ENCODE measurements around the gene C16orf95.
"Not testable (repeated sequence)": the region's sequence is repeated elsewhere in the genome, so short reads cannot be mapped to it uniquely, and the experiment has no call there.

C16orf95 gene

DNA sequence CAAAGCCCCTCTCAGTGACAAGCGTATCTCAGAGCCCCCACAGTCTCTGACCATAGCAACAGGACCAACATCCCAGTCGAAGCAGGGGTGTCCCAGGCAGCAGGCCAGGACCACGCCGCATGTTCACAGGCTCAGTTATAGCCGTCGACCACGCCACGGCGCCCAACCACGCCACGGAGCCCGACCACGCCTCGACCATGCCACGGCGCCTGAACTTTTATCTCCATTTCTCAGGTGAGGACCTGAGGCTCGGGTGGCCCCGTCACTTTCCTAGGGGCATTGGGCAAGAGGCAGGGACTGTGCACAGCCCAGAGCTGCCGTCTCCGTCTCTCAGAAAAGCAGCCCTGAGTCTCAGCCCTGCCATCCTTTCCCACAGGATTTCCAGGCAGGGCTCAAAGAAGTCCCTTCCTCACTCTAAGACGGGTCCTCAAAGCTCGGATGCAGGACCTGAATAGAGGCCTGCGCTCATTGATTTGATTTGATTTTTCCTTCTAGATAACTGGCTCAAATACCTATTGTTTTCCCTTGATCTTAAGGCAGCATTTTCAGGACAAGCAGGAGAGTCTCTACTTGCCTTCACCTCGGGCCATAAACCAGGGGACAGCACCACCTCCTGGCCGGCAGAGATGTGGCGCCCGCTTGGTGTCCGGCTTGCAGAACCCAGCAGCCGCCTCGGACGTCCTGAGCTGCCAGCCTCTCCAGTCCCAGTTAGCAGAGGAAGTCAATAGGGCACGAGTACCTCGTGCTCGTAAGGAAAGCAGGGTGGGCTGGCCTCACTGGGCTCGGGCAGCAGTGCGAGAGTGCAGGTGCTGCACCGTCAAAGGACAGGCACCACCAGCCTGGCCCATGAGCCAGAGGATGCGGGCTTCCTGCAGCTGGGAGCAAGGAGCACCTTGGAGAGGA is 38.8 kb downstream of the C16orf95 start:
- in situ Hi-C loops (cut with HindIII; ENCODE audit: low pct_unique_long_range_greater_than_20kb, low sequenced_read_pairs): no loop called here
- DNase-seq (ENCODE audit: low read depth in 1 of 2, low spot score in 1 of 2): peak; percentile 86 to 97
- no peak for TF ChIP-seq JUND (IDR thresholded peaks at IDR 0.05; ENCODE audit: low read depth)

DNA sequence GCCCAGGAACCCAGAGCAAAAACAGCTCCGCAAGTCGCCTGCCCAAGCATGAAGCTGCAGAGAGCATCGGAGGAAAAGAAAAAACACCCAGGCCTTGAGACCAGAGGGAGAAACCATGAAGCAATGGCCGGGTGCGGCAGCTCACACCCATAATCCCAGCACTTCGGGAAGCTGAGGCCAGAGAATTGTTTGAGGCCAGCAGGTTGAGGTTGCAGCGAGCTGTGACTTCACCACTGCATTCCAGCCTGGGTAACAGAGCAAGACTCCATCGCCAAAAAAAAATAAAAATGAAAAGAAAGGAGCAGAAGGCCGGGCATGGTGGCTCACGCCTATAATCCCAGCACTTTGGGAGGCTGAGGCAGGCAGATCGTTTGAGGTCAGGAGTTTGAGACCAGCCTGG is 40.3 kb downstream of the C16orf95 start:
- in situ Hi-C loops (cut with HindIII; ENCODE audit: low pct_unique_long_range_greater_than_20kb, low sequenced_read_pairs): no loop called here
- DNase-seq (ENCODE audit: low read depth in 1 of 2, low spot score in 1 of 2): no peak
- TF ChIP-seq JUND (IDR thresholded peaks at IDR 0.05; ENCODE audit: low read depth): no peak

DNA sequence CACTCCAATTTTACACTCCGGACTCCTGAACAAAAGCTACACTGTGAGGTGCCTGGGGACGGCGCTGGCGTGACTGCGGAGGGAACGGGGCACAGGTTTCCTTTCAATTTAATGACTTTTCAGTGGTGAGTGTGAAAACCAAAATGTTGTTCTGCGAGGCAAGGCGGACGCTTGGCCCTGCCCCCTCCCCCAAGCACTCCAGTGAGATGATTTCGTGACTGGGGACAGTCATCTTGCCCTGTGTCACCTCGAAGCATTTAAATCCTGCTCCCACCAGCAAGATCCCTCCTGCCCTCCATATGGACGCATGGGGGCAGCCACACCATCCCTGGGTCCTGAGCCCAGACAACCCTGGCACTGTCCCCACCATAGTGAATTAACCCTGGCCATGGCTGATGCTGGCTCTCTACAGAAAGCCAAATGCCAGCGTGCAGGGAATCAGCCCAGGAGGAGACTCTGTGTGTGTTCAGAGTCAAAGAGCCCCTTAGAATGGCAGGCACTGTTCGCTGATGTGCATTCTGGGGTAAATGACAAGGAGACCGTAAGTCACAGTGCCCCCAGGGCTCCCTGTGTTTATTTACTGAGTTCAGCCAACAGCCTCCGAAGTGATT is 41.0 kb downstream of the C16orf95 start:
- TF ChIP-seq JUND (IDR thresholded peaks at IDR 0.05; ENCODE audit: low read depth): no peak
- DNase-seq (ENCODE audit: low read depth in 1 of 2, low spot score in 1 of 2): no peak
- in situ Hi-C loops (cut with HindIII; ENCODE audit: low pct_unique_long_range_greater_than_20kb, low sequenced_read_pairs): no loop called here

DNA sequence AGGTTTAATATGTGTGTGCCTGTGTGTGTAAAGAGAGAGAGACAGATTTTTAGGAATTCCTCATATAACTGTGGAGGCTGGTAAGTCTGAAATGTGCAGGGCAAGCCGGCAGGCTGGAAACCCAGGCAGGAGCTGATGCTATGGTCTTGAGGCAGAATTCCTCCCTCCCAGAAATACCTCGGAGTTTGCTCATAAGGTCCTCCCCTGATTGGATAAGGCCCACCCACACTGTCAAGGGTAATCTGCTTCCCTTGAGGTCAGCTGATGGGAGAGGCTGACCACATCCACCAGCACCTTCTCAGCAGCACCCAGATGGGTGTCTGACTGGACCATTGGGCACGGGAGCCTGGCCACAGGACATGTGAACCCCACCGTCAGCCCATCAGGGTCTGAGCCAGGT is 42.4 kb downstream of the C16orf95 start:
- in situ Hi-C loops (cut with HindIII; ENCODE audit: low pct_unique_long_range_greater_than_20kb, low sequenced_read_pairs): no loop called here
- DNase-seq (ENCODE audit: low read depth in 1 of 2, low spot score in 1 of 2): no peak
- TF ChIP-seq JUND (IDR thresholded peaks at IDR 0.05; ENCODE audit: low read depth): no peak

DNA sequence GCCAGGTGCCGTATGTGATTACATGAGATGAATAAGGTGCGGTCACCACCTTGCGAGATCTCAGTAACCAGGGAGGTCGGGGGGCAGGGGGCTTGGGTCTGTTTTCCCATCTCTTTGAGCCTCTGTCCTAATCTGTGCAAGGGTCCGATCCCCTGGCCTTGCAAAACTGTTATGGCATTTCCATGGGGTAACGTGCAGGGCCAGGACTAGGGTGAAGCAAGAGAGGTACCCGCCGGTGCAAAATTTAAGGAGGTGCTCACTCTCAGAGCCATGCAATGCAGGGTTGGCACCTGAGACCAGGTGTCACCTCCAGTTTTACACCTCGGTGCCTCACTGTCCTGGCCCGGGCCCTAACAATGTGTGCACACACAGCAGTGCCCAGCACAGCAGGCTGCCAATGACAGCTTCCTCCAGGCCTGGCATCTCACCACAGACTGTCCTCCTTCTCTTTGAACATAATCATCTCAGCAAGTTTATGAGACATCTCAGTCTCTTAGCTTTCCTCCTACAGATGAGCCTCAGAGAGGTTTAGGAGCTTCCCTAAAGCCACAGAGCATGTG is 43.6 kb downstream of the C16orf95 start:
- in situ Hi-C loops (cut with HindIII; ENCODE audit: low pct_unique_long_range_greater_than_20kb, low sequenced_read_pairs): no loop called here
- DNase-seq (ENCODE audit: low read depth in 1 of 2, low spot score in 1 of 2): no peak
- no peak for TF ChIP-seq JUND (IDR thresholded peaks at IDR 0.05; ENCODE audit: low read depth)

DNA sequence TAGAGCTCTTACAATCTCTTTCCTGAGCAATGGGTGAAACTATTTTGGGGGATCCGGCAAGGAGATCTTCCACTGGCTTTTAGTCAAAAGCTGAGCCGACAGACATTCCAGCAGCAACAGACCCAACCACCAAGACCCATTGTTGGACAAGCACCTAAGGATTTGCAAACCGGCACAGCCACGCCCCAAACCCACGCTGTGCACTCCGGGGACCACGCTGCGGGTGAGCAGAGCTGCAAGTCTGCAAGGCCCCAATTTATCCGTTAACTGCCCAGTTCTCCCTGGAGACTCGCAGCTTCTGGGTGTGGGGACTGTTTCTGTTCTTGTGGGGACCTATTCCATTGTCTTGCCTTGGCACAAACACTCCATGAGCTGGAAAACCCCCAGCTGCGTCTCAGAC is 45.9 kb downstream of the C16orf95 start:
- in situ Hi-C loops (cut with HindIII; ENCODE audit: low pct_unique_long_range_greater_than_20kb, low sequenced_read_pairs): no loop called here
- no peak for TF ChIP-seq JUND (IDR thresholded peaks at IDR 0.05; ENCODE audit: low read depth)
- DNase-seq (ENCODE audit: low read depth in 1 of 2, low spot score in 1 of 2): no peak

DNA sequence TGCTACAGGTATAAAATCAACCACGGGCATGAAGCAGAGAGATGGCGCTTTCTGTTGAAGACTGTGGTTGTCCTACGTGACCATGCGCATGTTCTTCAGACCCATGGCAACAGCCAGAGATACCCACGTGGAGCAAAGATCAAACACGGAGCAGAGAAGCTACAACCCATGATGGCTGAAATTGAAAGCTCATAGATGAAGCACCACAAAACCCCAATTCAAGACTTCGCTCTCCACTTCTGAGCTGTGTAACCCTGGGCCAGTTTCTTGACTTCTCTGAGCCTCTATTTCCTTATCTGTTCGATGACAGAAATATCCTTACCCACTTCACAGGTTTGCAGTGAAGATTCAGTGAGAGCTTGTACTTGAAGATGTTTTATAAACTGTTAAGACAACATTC is 49.6 kb downstream of the C16orf95 start:
- in situ Hi-C loops (cut with HindIII; ENCODE audit: low pct_unique_long_range_greater_than_20kb, low sequenced_read_pairs): no loop called here
- no peak for DNase-seq (ENCODE audit: low read depth in 1 of 2, low spot score in 1 of 2)
- no peak for TF ChIP-seq JUND (IDR thresholded peaks at IDR 0.05; ENCODE audit: low read depth)

DNA sequence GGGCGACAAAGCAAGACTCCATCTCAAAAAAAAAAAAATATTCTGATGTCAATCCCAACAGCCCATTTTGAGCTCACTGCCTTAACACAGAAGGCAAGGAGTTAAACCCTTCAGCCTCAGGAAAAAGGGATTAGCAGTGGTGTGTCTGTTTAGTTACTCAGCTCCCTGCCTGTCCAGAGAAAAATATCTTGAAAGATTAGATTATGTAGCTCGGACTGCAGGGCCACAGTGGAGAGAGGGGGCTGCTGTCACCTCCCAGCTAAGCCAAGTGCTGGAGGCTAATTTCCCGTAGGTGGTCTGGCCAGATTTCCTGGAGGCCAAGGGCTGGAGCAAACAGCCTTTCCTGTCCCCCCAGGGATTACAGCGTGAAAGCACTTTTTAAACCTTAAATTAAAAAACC is 50.3 kb downstream of the C16orf95 start:
- no peak for TF ChIP-seq JUND (IDR thresholded peaks at IDR 0.05; ENCODE audit: low read depth)
- in situ Hi-C loops (cut with HindIII; ENCODE audit: low pct_unique_long_range_greater_than_20kb, low sequenced_read_pairs): no loop called here
- no peak for DNase-seq (ENCODE audit: low read depth in 1 of 2, low spot score in 1 of 2)

DNA sequence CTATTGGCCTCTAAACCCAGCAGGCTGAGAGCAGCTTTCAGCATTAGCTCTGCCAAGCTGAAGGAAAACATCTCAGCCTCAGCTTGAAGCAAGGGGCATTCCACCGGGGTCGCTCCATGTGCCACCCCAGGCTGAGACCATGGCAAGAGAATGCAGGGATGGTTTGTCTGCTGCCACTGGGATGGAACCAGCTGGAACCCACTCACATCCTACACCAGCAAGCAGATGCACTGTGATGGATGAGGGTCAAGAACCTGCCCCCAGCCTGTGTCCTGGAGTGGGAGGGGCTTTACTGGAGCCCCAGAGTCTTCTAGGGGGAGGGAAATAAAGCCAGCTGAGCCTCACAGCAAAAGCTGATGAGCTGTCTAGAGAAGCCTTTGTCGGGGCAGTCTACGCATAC is 51.9 kb downstream of the C16orf95 start:
- TF ChIP-seq JUND (IDR thresholded peaks at IDR 0.05; ENCODE audit: low read depth): no peak
- DNase-seq (ENCODE audit: low read depth in 1 of 2, low spot score in 1 of 2): no peak
- in situ Hi-C loops (cut with HindIII; ENCODE audit: low pct_unique_long_range_greater_than_20kb, low sequenced_read_pairs): no loop called here

DNA sequence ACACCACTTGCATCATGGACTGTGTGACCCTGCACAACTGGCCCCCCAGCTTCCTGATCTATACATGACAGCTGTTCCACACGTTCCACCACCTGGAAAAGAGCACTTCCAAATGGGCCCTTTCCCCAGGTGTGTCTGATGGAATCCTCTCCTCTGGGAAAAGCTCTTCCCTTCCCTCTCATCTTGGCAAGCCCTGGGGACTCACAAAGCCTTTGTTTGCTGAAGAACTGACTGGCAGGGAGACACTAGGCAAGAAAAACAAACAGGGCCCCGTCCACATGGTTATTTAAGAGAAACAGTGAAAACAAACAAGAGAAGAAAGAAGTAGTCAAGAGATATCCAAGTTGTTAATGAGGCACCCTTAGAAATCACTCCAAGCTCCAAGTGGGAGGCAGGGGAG is 52.6 kb downstream of the C16orf95 start:
- in situ Hi-C loops (cut with HindIII; ENCODE audit: low pct_unique_long_range_greater_than_20kb, low sequenced_read_pairs): no loop called here
- DNase-seq (ENCODE audit: low read depth in 1 of 2, low spot score in 1 of 2): peak in 1 of 2 experiments; percentile 36
- no peak for TF ChIP-seq JUND (IDR thresholded peaks at IDR 0.05; ENCODE audit: low read depth)

DNA sequence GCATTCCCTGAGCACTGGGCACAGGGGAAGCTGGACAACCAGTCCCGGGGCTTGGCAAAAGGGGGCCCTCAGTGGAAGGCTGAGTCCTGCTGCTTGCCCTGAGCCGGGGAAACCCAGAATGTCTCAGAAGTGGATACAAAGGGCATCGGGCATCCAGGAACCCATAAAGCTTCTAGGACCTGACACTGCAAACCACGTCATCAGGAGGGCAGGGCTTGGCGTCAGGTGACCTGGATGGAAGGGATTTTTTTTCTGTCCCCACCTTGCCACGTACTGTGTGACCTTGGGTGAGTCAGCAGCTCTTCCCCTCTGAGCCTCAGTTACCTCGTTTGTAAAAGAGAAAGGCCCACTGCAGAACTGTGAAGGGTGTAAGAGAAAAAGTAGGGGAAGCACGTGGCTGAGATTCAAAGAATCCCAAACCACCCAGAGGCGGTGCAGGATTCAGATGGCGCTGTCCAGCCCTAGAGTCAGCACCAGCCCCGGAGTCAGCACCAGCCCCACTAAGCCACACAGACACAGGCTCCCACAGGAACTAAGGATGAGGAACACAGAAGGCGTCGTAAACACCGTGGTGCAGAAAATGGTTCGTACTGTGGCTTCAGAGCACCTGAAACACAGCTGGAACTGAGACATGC is 53.7 kb downstream of the C16orf95 start:
- in situ Hi-C loops (cut with HindIII; ENCODE audit: low pct_unique_long_range_greater_than_20kb, low sequenced_read_pairs): no loop called here
- TF ChIP-seq JUND (IDR thresholded peaks at IDR 0.05; ENCODE audit: low read depth): no peak
- peak in 1 of 2 experiments; percentile 42 for DNase-seq (ENCODE audit: low read depth in 1 of 2, low spot score in 1 of 2)

DNA sequence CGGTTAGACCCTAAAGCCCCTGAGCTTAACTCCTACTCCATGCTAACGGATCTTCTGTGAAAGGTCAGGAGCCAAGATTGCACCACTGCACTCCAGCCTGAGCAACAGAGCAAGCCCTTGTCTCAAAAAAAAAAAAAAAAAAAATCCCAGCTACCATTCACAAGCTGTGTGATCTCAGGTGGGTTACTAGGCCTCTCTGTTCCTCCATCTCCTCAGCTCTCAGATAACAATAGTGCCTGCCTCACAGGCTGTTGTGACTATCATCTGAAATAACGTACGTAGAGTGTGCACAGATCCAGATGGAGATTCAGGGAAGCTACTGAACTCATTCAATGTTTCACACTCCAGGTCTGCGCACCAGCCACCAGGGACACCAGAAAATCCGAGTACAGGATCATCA is 57.8 kb downstream of the C16orf95 start:
- no peak for DNase-seq (ENCODE audit: low read depth in 1 of 2, low spot score in 1 of 2)
- in situ Hi-C loops (cut with HindIII; ENCODE audit: low pct_unique_long_range_greater_than_20kb, low sequenced_read_pairs): no loop called here
- no peak for TF ChIP-seq JUND (IDR thresholded peaks at IDR 0.05; ENCODE audit: low read depth)

DNA sequence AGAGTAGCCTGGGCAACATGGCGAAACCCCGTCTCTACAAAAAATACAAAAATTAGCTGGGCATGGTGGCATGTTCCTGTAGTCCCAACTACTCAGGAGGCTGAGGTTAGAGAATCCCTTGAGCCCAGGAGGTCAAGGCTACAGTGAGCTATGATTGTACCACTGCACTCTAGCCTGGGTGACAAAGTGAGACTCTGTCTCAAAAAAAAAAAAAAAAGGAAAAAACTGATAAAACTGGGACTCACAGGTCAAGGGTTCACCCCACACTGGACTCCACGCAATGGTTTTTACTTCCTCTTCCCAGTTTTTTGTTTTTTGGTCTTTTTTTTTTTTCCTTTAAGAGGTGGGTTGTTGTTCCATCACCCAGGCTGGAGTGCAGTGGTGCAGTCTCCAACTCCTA is 58.5 kb downstream of the C16orf95 start:
- in situ Hi-C loops (cut with HindIII; ENCODE audit: low pct_unique_long_range_greater_than_20kb, low sequenced_read_pairs); DNase-seq (ENCODE audit: low read depth in 1 of 2, low spot score in 1 of 2): not testable (repeated sequence)
